Heart left ventricle (tissue), 13 donors: Measurements from ENCODE around the gene CEP170.
"Not testable (repeated sequence)": the region's sequence is repeated elsewhere in the genome, so short reads cannot be mapped to it uniquely, and the experiment has no call there.

ENCODE experiments used
- CTCF ChIP-seq, 12 donors: fragments of 200-600 bp; sonication (generic) in 4 of 12; IDR thresholded peaks; one replicate each; pipeline versions ENCODE4 v1.5.0 to v1.8.0; 2018 to 2022; ENCODE audit warnings: antibody characterized with exemption in 12 of 12, mild to moderate bottlenecking in 5 of 12
- POLR2A ChIP-seq, 2 donors: fragments of 450-650 bp; IDR thresholded peaks; one replicate each; pipeline ENCODE4 v1.6.1; 2017; ENCODE audit warnings: antibody characterized with exemption in 2 of 2, mild to moderate bottlenecking in 2 of 2, moderate library complexity in 2 of 2
- donor health status: ischemic (EF 13 %, LVEDD 7.1; RV severe dilation, severe dysfunction).
- donor health status: DM: no; HTN: yes; CAD: no.
- donor health status: DM: no; HTN: no; CAD: no.
- donor health status: ischemic (EF 25% LVEDD 6.9; RV normal size, moderate dysfunction).
- donor health status: ischemic (EF 25% LVEDD 5.7; RV mildly dilated, moderate dysfunction).
- donor health status: ischemic (EF 35%, LVEDD 5.7; RV mildly dilated, moderate dysfunction).
- donor health status: nonischemic (EF 11% LVEDD 7.7; RV severe dilation, severe dysfunction).
- donor health status: DM: yes; HTN: yes; CAD: no.
- donor health status: PGD.
- donor health status: ischemic (EF 29% LVEDD 5.4; RV normal size, mild dysfunction).
- donor health status: nonischemic (EF 23%, LVEDD 6.1; RV moderate dilation, normal function).

DNA sequence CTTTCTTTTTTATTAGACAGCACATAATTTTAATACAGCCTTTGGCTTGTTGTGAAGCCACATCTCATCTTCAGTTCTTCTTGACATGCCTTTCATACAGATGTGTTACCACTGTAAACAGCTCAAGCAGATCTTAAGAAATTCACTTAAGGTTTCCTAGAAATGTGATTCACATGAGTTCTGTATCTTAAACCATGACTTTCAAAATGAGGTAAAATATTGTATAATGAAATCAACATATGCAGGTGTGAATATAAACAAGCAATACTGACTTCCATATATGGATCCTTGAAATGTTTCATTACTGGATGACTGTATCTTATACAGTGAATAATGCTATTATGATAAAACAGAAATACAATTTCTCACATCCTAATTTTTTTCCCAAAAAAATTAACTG lies 107.7 kb downstream of the CEP170 start:
- TF ChIP-seq POLR2A, CTCF (IDR thresholded peaks at IDR 0.05): not testable (repeated sequence)
